Mesendoderm (in vitro differentiated cells): ENCODE data around the gene SMIM38.
A peak's percentile ranks its signal among the peaks of the same experiment; 100 is the strongest.

Experiments used
- DNase-seq: peaks from one replicate; pipeline ENCODE4 v3.0.0; 2013
- H2AK5ac ChIP-seq: 2 replicates; pipeline ENCODE4 v1.6.1; 2013; ENCODE audit warnings: low read length, inconsistent platforms
- H2BK120ac ChIP-seq: 2 replicates; pipeline ENCODE4 v1.6.1; 2013; ENCODE audit warnings: low read depth, mild to moderate bottlenecking, low read length, moderate library complexity, mixed read lengths
- H2BK15ac ChIP-seq: replicated peaks from 2 replicates; pipeline ENCODE4 v1.6.1; 2013; ENCODE audit warnings: low read depth, mild to moderate bottlenecking, moderate library complexity
- H2BK5ac ChIP-seq: 2 replicates; pipeline ENCODE4 v1.6.1; 2013; ENCODE audit warnings: low read length, inconsistent platforms
- H3K18ac ChIP-seq: 2 replicates; pipeline ENCODE4 v1.6.1; 2013; ENCODE audit warnings: mild to moderate bottlenecking, low read length, mixed read lengths
- H3K23ac ChIP-seq: one replicate; pipeline ENCODE4 v1.6.1; 2013; ENCODE audit warnings: low read length
- H3K27ac ChIP-seq: 2 replicates; pipeline ENCODE4 v1.5.1; 2013; ENCODE audit warnings: low read depth, mild to moderate bottlenecking, inconsistent platforms, low read length, moderate library complexity
- H3K27me3 ChIP-seq: 2 replicates; pipeline ENCODE4 v1.6.1; 2013; ENCODE audit warnings: low read length, control low read depth, mild to moderate bottlenecking, inconsistent platforms; ENCODE audit not compliant: insufficient read depth, poor library complexity
- H3K36me3 ChIP-seq: 2 replicates; pipeline ENCODE4 v1.6.1; 2013; ENCODE audit warnings: low read length, inconsistent platforms; ENCODE audit not compliant: control insufficient read depth, insufficient read depth
- H3K4ac ChIP-seq: one replicate; pipeline ENCODE4 v1.6.1; 2013; ENCODE audit warnings: low read depth, mild to moderate bottlenecking, low read length, moderate library complexity
- H3K4me1 ChIP-seq: 2 replicates; pipeline ENCODE4 v1.6.1; 2013; ENCODE audit warnings: low read depth, low read length, inconsistent platforms; ENCODE audit not compliant: control insufficient read depth
- H3K4me2 ChIP-seq: 2 replicates; pipeline ENCODE4 v1.6.1; 2013; ENCODE audit warnings: low read length
- H3K4me3 ChIP-seq: 2 replicates; pipeline ENCODE4 v1.5.1; 2013; ENCODE audit warnings: mild to moderate bottlenecking, low read length
- H3K56ac ChIP-seq: one replicate; pipeline ENCODE4 v1.6.1; 2013; ENCODE audit warnings: low read length
- H3K79me1 ChIP-seq: 2 replicates; pipeline ENCODE4 v1.6.1; 2013; ENCODE audit warnings: low read length, inconsistent platforms
- H3K79me2 ChIP-seq: 2 replicates; pipeline ENCODE4 v1.6.1; 2013; ENCODE audit warnings: mild to moderate bottlenecking, low read length; ENCODE audit not compliant: control insufficient read depth, insufficient read depth
- H3K9ac ChIP-seq: 2 replicates; pipeline ENCODE4 v1.6.1; 2013; ENCODE audit warnings: low read length, inconsistent platforms
- H4K5ac ChIP-seq: one replicate; pipeline ENCODE4 v1.6.1; 2013; ENCODE audit warnings: low read length
- H4K8ac ChIP-seq: one replicate; pipeline ENCODE4 v1.6.1; 2013; ENCODE audit warnings: low read depth, mild to moderate bottlenecking, control low read depth, low read length, moderate library complexity
- WGBS: extraction: QIAGEN DNeasy Blood & Tissue Kit; methylation state at CpG from one replicate; pipeline ENCODE4 v1.1.7; 2013; ENCODE audit warnings: low lambda C conversion rate, missing lambda C conversion rate; ENCODE audit not compliant: insufficient coverage; ENCODE audit errors: extremely low coverage; 5-methylcytosine and 5-hydroxymethylcytosine counted together

The SMIM38 gene

GRCh38 chr11:69151836-69152235, 3.9 kb upstream of the SMIM38 start:
- WGBS: no CpG with 5 or more reads among the region's 10 CpGs

GRCh38 chr11:69152733-69153421, 2.9 kb upstream of the SMIM38 start:
- no peaks in the 10 kb centered on the region for H3K36me3 ChIP-seq
- H3K27ac ChIP-seq: no peak overlapping the region
- no peaks in the 10 kb centered on the region for H3K79me2 ChIP-seq
- no peak overlapping the region for H3K23ac ChIP-seq
- H4K5ac ChIP-seq: no peak overlapping the region
- H3K4me3 ChIP-seq: no peak overlapping the region
- no peak overlapping the region for H4K8ac ChIP-seq
- no peak overlapping the region for H3K4ac ChIP-seq
- no peak overlapping the region for H2BK15ac ChIP-seq
- no peak overlapping the region for H2BK5ac ChIP-seq
- H2BK120ac ChIP-seq: no peak overlapping the region
- H2AK5ac ChIP-seq: no peak overlapping the region
- no peak overlapping the region for H3K9ac ChIP-seq
- H3K27me3 ChIP-seq: no peaks in the 10 kb centered on the region
- no CpG with 5 or more reads among the region's 23 CpGs for WGBS
- peaks cover 2% of the 10 kb centered on the region for H3K4me1 ChIP-seq
- no peaks in the 10 kb centered on the region for H3K79me1 ChIP-seq
- DNase-seq: peak; percentile 23
- H3K4me2 ChIP-seq: no peak overlapping the region
- H3K18ac ChIP-seq: peak overlapping the region; percentile 33
- H3K56ac ChIP-seq: peak overlapping the region; percentile 18

More at GRCh38 chr11:69151836-69152235, 3.9 kb upstream of the SMIM38 start:
- no peaks in the 10 kb centered on the region for H3K79me1 ChIP-seq
- H3K23ac ChIP-seq: no peak overlapping the region
- H4K5ac ChIP-seq: no peak overlapping the region
- no peak overlapping the region for H3K4ac ChIP-seq
- no peak overlapping the region for H2BK15ac ChIP-seq
- H3K4me3 ChIP-seq: no peak overlapping the region
- peaks cover 2% of the 10 kb centered on the region for H3K4me1 ChIP-seq
- no peak overlapping the region for H3K56ac ChIP-seq
- no peak overlapping the region for H2BK5ac ChIP-seq
- no peaks in the 10 kb centered on the region for H3K36me3 ChIP-seq
- no peak overlapping the region for H3K4me2 ChIP-seq
- no peaks in the 10 kb centered on the region for H3K27me3 ChIP-seq
- DNase-seq: peak; percentile 49
- H3K18ac ChIP-seq: no peak overlapping the region
- no peak overlapping the region for H2AK5ac ChIP-seq
- no peak overlapping the region for H3K9ac ChIP-seq
- no peak overlapping the region for H3K27ac ChIP-seq
- H3K79me2 ChIP-seq: no peaks in the 10 kb centered on the region
- H4K8ac ChIP-seq: no peak overlapping the region
- no peak overlapping the region for H2BK120ac ChIP-seq

GRCh38 chr11:69153661-69154060, 2.1 kb upstream of the SMIM38 start:
- H2BK120ac ChIP-seq: no peak overlapping the region
- no peak for DNase-seq
- WGBS: no CpG with 5 or more reads among the region's 7 CpGs
- no peak overlapping the region for H3K23ac ChIP-seq
- H3K18ac ChIP-seq: no peak overlapping the region
- H2BK5ac ChIP-seq: no peak overlapping the region
- no peak overlapping the region for H3K27ac ChIP-seq
- no peak overlapping the region for H2AK5ac ChIP-seq
- no peak overlapping the region for H3K56ac ChIP-seq
- no peaks in the 10 kb centered on the region for H3K79me2 ChIP-seq
- H3K9ac ChIP-seq: no peak overlapping the region
- H3K27me3 ChIP-seq: no peaks in the 10 kb centered on the region
- H3K36me3 ChIP-seq: no peaks in the 10 kb centered on the region
- H3K4me1 ChIP-seq: peaks cover 2% of the 10 kb centered on the region
- H2BK15ac ChIP-seq: no peak overlapping the region
- no peak overlapping the region for H4K8ac ChIP-seq
- H4K5ac ChIP-seq: no peak overlapping the region
- H3K79me1 ChIP-seq: no peaks in the 10 kb centered on the region
- H3K4me3 ChIP-seq: no peak overlapping the region
- no peak overlapping the region for H3K4me2 ChIP-seq
- H3K4ac ChIP-seq: no peak overlapping the region

GRCh38 chr11:69154211-69154913, 1.4 kb upstream of the SMIM38 start:
- Histone ChIP-seq H2BK120ac (no peak overlapping the region), H2BK15ac (no peak overlapping the region), H3K9ac (no peak overlapping the region), H3K4me3 (no peak overlapping the region), H3K36me3 (no peaks in the 10 kb centered on the region), H3K23ac (peak overlapping the region; percentile 9), H3K27ac (no peak overlapping the region), H2BK5ac (no peak overlapping the region), H3K4me1 (peaks cover 2% of the 10 kb centered on the region), H3K4me2 (no peak overlapping the region), H3K4ac (no peak overlapping the region), H3K56ac (no peak overlapping the region), H3K27me3 (no peaks in the 10 kb centered on the region), H3K79me1 (no peaks in the 10 kb centered on the region), H3K18ac (no peak overlapping the region), H2AK5ac (no peak overlapping the region), H4K8ac (no peak overlapping the region), H3K79me2 (no peaks in the 10 kb centered on the region), H4K5ac (no peak overlapping the region)
- DNase-seq: no peak
- no CpG with 5 or more reads among the region's 21 CpGs for WGBS

GRCh38 chr11:69154938-69155301, 815 bp upstream of the SMIM38 start:
- H3K18ac ChIP-seq: no peak overlapping the region
- H4K8ac ChIP-seq: no peak overlapping the region
- no peak overlapping the region for H2BK120ac ChIP-seq
- H3K79me2 ChIP-seq: no peaks in the 10 kb centered on the region
- no peaks in the 10 kb centered on the region for H3K79me1 ChIP-seq
- H3K36me3 ChIP-seq: no peaks in the 10 kb centered on the region
- no peak for DNase-seq
- no peaks in the 10 kb centered on the region for H3K27me3 ChIP-seq
- WGBS: no CpG with 5 or more reads among the region's 10 CpGs
- peaks cover 2% of the 10 kb centered on the region for H3K4me1 ChIP-seq
- no peak overlapping the region for H3K4me2 ChIP-seq
- H3K4ac ChIP-seq: no peak overlapping the region
- no peak overlapping the region for H3K23ac ChIP-seq
- no peak overlapping the region for H2BK5ac ChIP-seq
- no peak overlapping the region for H3K56ac ChIP-seq
- H3K27ac ChIP-seq: no peak overlapping the region
- H4K5ac ChIP-seq: no peak overlapping the region
- H3K4me3 ChIP-seq: no peak overlapping the region
- H2BK15ac ChIP-seq: no peak overlapping the region
- H3K9ac ChIP-seq: no peak overlapping the region
- no peak overlapping the region for H2AK5ac ChIP-seq
